Measurements from ENCODE around the gene CABP2.

Gene CABP2

DNA sequence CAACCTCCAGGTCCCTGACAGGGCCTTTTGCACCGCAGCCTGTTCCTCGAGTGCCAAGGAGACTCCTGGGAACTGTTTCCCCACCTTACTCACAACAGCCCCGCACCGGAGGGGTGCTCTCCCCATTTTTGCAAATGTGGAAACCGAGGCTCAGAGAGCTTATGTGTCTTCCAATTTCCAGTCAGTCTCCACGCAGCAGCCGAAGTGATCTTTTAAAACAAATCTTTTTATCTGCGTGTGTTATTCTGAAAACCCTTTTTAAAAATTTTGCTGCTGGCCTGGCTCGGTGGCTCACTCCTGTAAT lies 53.8 kb downstream of the CABP2 start:
- DNase-seq, result no peak

Data from KG1 (cell line).